Measurements from ENCODE around the gene KCNQ1. TPM values are rescaled to one million over a fixed set of nuclear protein-coding genes. Genes with fewer than 3 reads are reported as not detected.

Gene KCNQ1
- total and polyA plus RNA-seq, 2 of the 13 experiments (the other 11 are each of a cell fraction or from before 2014, with no cell fraction given): 0.02 to 0.08 TPM

DNA sequence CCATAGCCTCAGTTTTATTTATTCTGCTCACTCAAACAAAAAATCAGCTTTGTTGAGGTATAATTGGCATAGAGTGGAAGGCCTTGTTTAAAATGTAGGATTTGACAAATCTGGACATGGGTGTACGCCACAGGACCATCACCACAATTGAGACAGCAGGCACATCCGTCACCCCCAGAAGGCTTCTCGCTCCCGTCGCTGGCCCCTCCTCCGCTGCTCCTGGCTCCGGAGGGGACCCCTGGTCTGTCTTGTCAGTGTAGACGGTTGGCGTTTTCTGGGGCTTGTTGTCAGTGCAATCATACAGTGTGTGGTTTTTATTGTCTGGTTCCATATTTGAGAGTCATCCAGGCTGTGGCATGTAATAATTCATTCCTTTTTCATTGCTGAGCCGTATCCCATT, 97.6 kb downstream of the KCNQ1 start:
- Histone ChIP-seq H2AFZ (ENCODE audit: low read length) (no peak overlapping the region), H3K36me3 (replicated peaks in 1 of 2; ENCODE audit: control insufficient read depth in 1 of 2, insufficient read depth in 2 of 2, low read length in 2 of 2) (no peaks in the 10 kb centered on the region), H3K9ac (ENCODE audit: insufficient read depth, low read depth, low read length) (no peak overlapping the region), H3K9me3 (ENCODE audit: low read length) (no peaks in the 10 kb centered on the region), H3K27ac (ENCODE audit: extremely low read length, insufficient read depth, low read length) (no peak overlapping the region), H4K20me1 (ENCODE audit: insufficient read depth, low read length) (no peaks in the 10 kb centered on the region), H3K79me2 (ENCODE audit: insufficient read depth, low read length) (no peaks in the 10 kb centered on the region), H3K4me1 (ENCODE audit: insufficient read depth, low read length) (peaks cover 11% of the 10 kb centered on the region), H3K4me3 (replicated peaks in 1 of 3; ENCODE audit: insufficient read depth in 1 of 3, low read depth in 2 of 3, low read length in 3 of 3) (no peak overlapping the region), H3K27me3 (ENCODE audit: control insufficient read depth in 1 of 2, insufficient read depth in 2 of 2, low read length in 2 of 2) (peaks cover 25 to 60% of the 10 kb centered on the region in 2 experiments), H3K4me2 (ENCODE audit: low read depth, low read length) (no peak overlapping the region)
- no peak for DNase-seq (ENCODE audit: low spot score)
- CTCF ChIA-PET (ENCODE audit: low intra/inter-chr PET ratio, low total read pairs): no interaction called here
- intact Hi-C loops (cut with micrococcal nuclease; ENCODE audit: unreplicated experiment) (no loop called here), in situ Hi-C loops (cut with HindIII; ENCODE audit: extremely low pct_ligation_motif_present, low pct_unique_long_range_greater_than_20kb) (no loop called here)
- 78% methylated on average over 10 of the region's 10 CpGs for WGBS (ENCODE audit: low lambda C conversion rate)
- FAIRE-seq: no peak
- no TSS peak for BruUV-seq (replicated peaks)
- POLR2A ChIA-PET: no interaction called here
- ATAC-seq: no peak
- TF ChIP-seq ZNF256 (CRISPR knock-in tag; conservative IDR thresholded peaks at IDR 0.05) (no peak), RNF219 (CRISPR knock-in tag; IDR thresholded peaks at IDR 0.05) (no peak), SMC3 (IDR thresholded peaks at IDR 0.05; ENCODE audit: low read length) (no peak), PRDM10 (CRISPR knock-in tag; IDR thresholded peaks at IDR 0.05; ENCODE audit: low read depth) (no peak), ZNF143 (CRISPR knock-in tag; IDR thresholded peaks at IDR 0.05) (no peak), ZNF660 (CRISPR knock-in tag; IDR thresholded peaks at IDR 0.05; ENCODE audit: borderline replicate concordance, low read depth) (no peak), HOXA7 (CRISPR knock-in tag; IDR thresholded peaks at IDR 0.05) (no peak), MNT (IDR thresholded peaks at IDR 0.05) (no peak), FOSL2 (CRISPR knock-in tag; IDR thresholded peaks at IDR 0.05) (no peak), NR2C2 (CRISPR knock-in tag; IDR thresholded peaks at IDR 0.05; ENCODE audit: borderline replicate concordance) (no peak), CHCHD3 (CRISPR knock-in tag; IDR thresholded peaks at IDR 0.05) (no peak), WIZ (CRISPR knock-in tag; IDR thresholded peaks at IDR 0.05) (no peak), YEATS2 (CRISPR knock-in tag; IDR thresholded peaks at IDR 0.05; ENCODE audit: borderline replicate concordance) (no peak), ZKSCAN5 (CRISPR knock-in tag; IDR thresholded peaks at IDR 0.05) (no peak)
- TF ChIP-seq, protein P1, sequence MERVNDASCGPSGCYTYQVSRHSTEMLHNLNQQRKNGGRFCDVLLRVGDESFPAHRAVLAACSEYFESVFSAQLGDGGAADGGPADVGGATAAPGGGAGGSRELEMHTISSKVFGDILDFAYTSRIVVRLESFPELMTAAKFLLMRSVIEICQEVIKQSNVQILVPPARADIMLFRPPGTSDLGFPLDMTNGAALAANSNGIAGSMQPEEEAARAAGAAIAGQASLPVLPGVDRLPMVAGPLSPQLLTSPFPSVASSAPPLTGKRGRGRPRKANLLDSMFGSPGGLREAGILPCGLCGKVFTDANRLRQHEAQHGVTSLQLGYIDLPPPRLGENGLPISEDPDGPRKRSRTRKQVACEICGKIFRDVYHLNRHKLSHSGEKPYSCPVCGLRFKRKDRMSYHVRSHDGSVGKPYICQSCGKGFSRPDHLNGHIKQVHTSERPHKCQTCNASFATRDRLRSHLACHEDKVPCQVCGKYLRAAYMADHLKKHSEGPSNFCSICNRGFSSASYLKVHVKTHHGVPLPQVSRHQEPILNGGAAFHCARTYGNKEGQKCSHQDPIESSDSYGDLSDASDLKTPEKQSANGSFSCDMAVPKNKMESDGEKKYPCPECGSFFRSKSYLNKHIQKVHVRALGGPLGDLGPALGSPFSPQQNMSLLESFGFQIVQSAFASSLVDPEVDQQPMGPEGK (CRISPR knock-in tag; IDR thresholded peaks at IDR 0.05): no peak

Measured in HepG2 (cell line).